GM21717 (cell line): ENCODE results near the gene DCDC2B.
"Not testable (repeated sequence)": the region's sequence is repeated elsewhere in the genome, so short reads cannot be mapped to it uniquely, and the experiment has no call there.

Experiments used
- ATAC-seq: cut with Tn5 transposase; IDR thresholded peaks from one replicate; pipeline ENCODE4 v1.9.1; 2021; ENCODE audit warnings: mild to moderate bottlenecking, moderate library complexity; ENCODE audit not compliant: unreplicated experiment

The DCDC2B gene

GRCh38 chr1:32208891-32209328 is at the start of gene DCDC2B:
DCDC2B (plus strand) TSS chr1:32209089; CDS start chr1:32209094, 5 bp downstream.
- no peak for ATAC-seq

- ATAC-seq: no peak
Measured at GRCh38 chr1:32159189-32159588, 49.7 kb upstream of the DCDC2B start.

GRCh38 chr1:32163405-32163804 is 45.5 kb upstream of the DCDC2B start:
- ATAC-seq: no peak

GRCh38 chr1:32165633-32166032 is 43.3 kb upstream of the DCDC2B start:
- not testable (repeated sequence) for ATAC-seq

- no peak for ATAC-seq
Measured at GRCh38 chr1:32170991-32171390, 37.9 kb upstream of the DCDC2B start.

GRCh38 chr1:32172621-32173245 is 36.2 kb upstream of the DCDC2B start:
- ATAC-seq: no peak

- no peak for ATAC-seq
Measured at GRCh38 chr1:32178380-32179192, 30.3 kb upstream of the DCDC2B start.

- ATAC-seq: peak; percentile 9
Measured at GRCh38 chr1:32179193-32179442, 29.8 kb upstream of the DCDC2B start.

- ATAC-seq: peak; percentile 67
Measured at GRCh38 chr1:32179443-32180185, 29.3 kb upstream of the DCDC2B start, which contains the start of gene TXLNA. TXLNA (plus strand) TSS chr1:32179675; CDS start chr1:32180346, 671 bp downstream.

GRCh38 chr1:32180186-32181060 is 28.5 kb upstream of the DCDC2B start:
- no peak for ATAC-seq

- ATAC-seq: no peak
Measured at GRCh38 chr1:32181065-32181464, 27.8 kb upstream of the DCDC2B start.

GRCh38 chr1:32181563-32181962 is 27.3 kb upstream of the DCDC2B start:
- ATAC-seq: no peak

GRCh38 chr1:32182060-32182459 is 26.8 kb upstream of the DCDC2B start:
- no peak for ATAC-seq

- no peak for ATAC-seq
Measured at GRCh38 chr1:32184650-32185049, 24.2 kb upstream of the DCDC2B start.

- no peak for ATAC-seq
Measured at GRCh38 chr1:32186077-32186476, 22.8 kb upstream of the DCDC2B start.

- no peak for ATAC-seq
Measured at GRCh38 chr1:32186491-32186890, 22.4 kb upstream of the DCDC2B start.

- no peak for ATAC-seq
Measured at GRCh38 chr1:32187850-32188249, 21.0 kb upstream of the DCDC2B start.

GRCh38 chr1:32192220-32192948 is 16.5 kb upstream of the DCDC2B start:
- no peak for ATAC-seq

- no peak for ATAC-seq
Measured at GRCh38 chr1:32194984-32195383, 13.9 kb upstream of the DCDC2B start.

GRCh38 chr1:32195531-32195930 is 13.4 kb upstream of the DCDC2B start:
- ATAC-seq: no peak
